OCI-LY1 (cell line): Measurements from ENCODE around the gene FRG2.
"Not testable (repeated sequence)": the region's sequence is repeated elsewhere in the genome, so short reads cannot be mapped to it uniquely, and the experiment has no call there.

ENCODE experiments used
- H2AFZ ChIP-seq: fragments of 200-600 bp; sonication (generic), shearing (Covaris generic); 2 replicates; pipeline ENCODE4 v1.6.0; 2014; ENCODE audit warnings: antibody characterized with exemption, mild to moderate bottlenecking, low read length
- H3F3A ChIP-seq: fragments of 200-600 bp; sonication (generic), shearing (Covaris generic); 2 replicates; pipeline ENCODE4 v1.6.0; 2014; ENCODE audit warnings: mild to moderate bottlenecking, antibody characterized with exemption, low read length, moderate library complexity; ENCODE audit not compliant: insufficient read depth
- H3K27ac ChIP-seq: fragments of 200-600 bp; sonication (generic); 2 replicates; pipeline ENCODE4 v1.5.1; 2014; ENCODE audit warnings: low read length, mixed run types, mild to moderate bottlenecking, low read depth; ENCODE audit not compliant: poor library complexity, severe bottlenecking
- H3K27me3 ChIP-seq: fragments of 200-600 bp; sonication (generic); 2 replicates; pipeline ENCODE4 v1.6.0; 2014; ENCODE audit warnings: antibody characterized with exemption, mild to moderate bottlenecking, low read length, moderate library complexity; ENCODE audit not compliant: insufficient read depth
- H3K36me3 ChIP-seq: fragments of 200-600 bp; sonication (generic); 2 replicates; pipeline ENCODE4 v1.6.1; 2014; ENCODE audit warnings: mild to moderate bottlenecking, antibody characterized with exemption, low read length, moderate library complexity, mixed read lengths; ENCODE audit not compliant: insufficient read depth
- H3K4me1 ChIP-seq: fragments of 200-600 bp; sonication (generic); 2 replicates; pipeline ENCODE4 v1.5.1; 2014; ENCODE audit warnings: mild to moderate bottlenecking, low read length, moderate library complexity; ENCODE audit not compliant: insufficient read depth, severe bottlenecking
- H3K4me2 ChIP-seq: fragments of 200-600 bp; sonication (generic), shearing (Covaris generic); 2 replicates; pipeline ENCODE4 v1.6.1; 2014; ENCODE audit warnings: low read length
- H3K4me3 ChIP-seq: fragments of 200-600 bp; sonication (generic); 2 replicates; pipeline ENCODE4 v1.5.1; 2014; ENCODE audit warnings: low read length, low read depth, mild to moderate bottlenecking, mixed read lengths; ENCODE audit not compliant: poor library complexity, severe bottlenecking
- H3K79me2 ChIP-seq: fragments of 200-600 bp; shearing (Covaris generic); 2 replicates; pipeline ENCODE4 v1.6.1; 2016; ENCODE audit warnings: mixed run types, low read length, mixed read lengths; ENCODE audit not compliant: insufficient read depth
- H3K9ac ChIP-seq: fragments of 200-600 bp; sonication (generic), shearing (Covaris generic); 2 replicates; pipeline ENCODE4 v1.6.1; 2014; ENCODE audit warnings: mild to moderate bottlenecking, low read length, mixed read lengths
- H3K9me2 ChIP-seq: fragments of 200-600 bp; sonication (generic), shearing (Covaris generic); 2 replicates; pipeline ENCODE4 v1.6.1; 2014; ENCODE audit warnings: low read depth, mild to moderate bottlenecking, low read length, mixed read lengths
- H3K9me3 ChIP-seq: fragments of 200-600 bp; shearing (Covaris generic); 2 replicates; pipeline ENCODE4 v1.6.1; 2014; ENCODE audit warnings: low read length, mixed read lengths
- H4K20me1 ChIP-seq: fragments of 200-600 bp; sonication (generic), shearing (Covaris generic); 2 replicates; pipeline ENCODE4 v1.6.0; 2016; ENCODE audit warnings: mild to moderate bottlenecking, low read length; ENCODE audit not compliant: insufficient read depth
- EZH2 ChIP-seq: fragments of 200-600 bp; sonication (generic), shearing (Covaris generic); IDR thresholded peaks from 2 replicates; pipeline ENCODE4 v1.8.0; 2017; ENCODE audit warnings: borderline replicate concordance, mixed run types, mild to moderate bottlenecking, antibody characterized with exemption, low read length, moderate library complexity, mixed read lengths
- TF ChIP-seq, protein P1 (sequence below): fragments of 200-600 bp; sonication (generic), shearing (Covaris generic); IDR thresholded peaks from 2 replicates; pipeline ENCODE4 v1.5.1; 2017; ENCODE audit warnings: mild to moderate bottlenecking, antibody characterized with exemption, low read length, moderate library complexity, mixed read lengths

The FRG2 gene

DNA sequence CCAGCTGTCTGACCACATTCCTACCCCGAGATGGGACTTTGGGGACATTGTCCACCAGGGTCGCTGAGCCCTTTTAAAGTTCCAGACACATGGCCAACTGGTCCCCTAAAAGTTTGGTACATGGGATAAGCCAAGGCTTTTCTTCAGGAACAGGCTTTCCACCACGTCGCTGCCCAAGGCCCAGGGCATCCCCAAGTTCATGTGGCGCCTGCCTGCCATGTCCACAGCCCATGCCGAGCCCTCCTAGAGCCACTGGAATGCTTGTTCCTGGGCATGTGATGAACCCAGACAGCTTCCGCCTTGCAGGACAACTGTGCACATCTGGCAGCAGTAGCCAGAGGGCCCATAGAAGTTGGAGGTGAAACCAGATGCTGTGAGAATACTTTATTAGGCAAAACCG, 45.1 kb downstream of the FRG2 start:
- TF ChIP-seq EZH2, result no peak
- TF ChIP-seq, protein P1, sequence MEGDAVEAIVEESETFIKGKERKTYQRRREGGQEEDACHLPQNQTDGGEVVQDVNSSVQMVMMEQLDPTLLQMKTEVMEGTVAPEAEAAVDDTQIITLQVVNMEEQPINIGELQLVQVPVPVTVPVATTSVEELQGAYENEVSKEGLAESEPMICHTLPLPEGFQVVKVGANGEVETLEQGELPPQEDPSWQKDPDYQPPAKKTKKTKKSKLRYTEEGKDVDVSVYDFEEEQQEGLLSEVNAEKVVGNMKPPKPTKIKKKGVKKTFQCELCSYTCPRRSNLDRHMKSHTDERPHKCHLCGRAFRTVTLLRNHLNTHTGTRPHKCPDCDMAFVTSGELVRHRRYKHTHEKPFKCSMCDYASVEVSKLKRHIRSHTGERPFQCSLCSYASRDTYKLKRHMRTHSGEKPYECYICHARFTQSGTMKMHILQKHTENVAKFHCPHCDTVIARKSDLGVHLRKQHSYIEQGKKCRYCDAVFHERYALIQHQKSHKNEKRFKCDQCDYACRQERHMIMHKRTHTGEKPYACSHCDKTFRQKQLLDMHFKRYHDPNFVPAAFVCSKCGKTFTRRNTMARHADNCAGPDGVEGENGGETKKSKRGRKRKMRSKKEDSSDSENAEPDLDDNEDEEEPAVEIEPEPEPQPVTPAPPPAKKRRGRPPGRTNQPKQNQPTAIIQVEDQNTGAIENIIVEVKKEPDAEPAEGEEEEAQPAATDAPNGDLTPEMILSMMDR, result no peak

DNA sequence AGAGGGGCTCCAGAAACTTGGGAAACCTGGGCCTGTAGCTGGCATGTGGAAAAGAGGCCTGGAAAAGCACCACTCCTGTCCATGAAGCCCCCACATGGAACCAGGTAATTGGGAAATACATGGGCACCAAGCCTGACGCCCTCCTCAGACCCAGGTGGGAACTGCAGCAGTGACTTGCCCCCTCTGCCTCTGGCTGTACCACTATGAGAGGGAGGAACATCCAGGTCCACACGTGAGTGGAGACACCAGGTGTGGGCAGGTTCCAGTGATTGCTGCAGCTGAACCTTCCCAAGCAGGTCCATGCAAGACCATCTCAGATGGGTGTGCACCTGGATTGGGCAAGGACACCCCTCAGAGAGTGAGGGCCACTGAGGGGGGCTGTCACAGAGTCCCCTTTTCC, 46.8 kb downstream of the FRG2 start:
- not testable (repeated sequence) for H3K9me3 ChIP-seq, H3K4me3 ChIP-seq, H3K4me1 ChIP-seq, H3K9ac ChIP-seq, H3F3A ChIP-seq, H4K20me1 ChIP-seq, H2AFZ ChIP-seq, H3K27me3 ChIP-seq, H3K79me2 ChIP-seq, H3K36me3 ChIP-seq, H3K4me2 ChIP-seq, H3K9me2 ChIP-seq, H3K27ac ChIP-seq
- TF ChIP-seq, protein P1, result peak; percentile 21

More for the DNA sequence above, 45.1 kb downstream of the FRG2 start:
- Histone ChIP-seq H3K79me2 (no peaks in the 10 kb centered on the region), H3K9ac (no peak overlapping the region), H3K27ac (no peak overlapping the region), H3K4me1 (no peaks in the 10 kb centered on the region), H3K36me3 (no peaks in the 10 kb centered on the region), H3K9me3 (no peaks in the 10 kb centered on the region), H3K4me3 (no peak overlapping the region), H3K4me2 (no peak overlapping the region), H4K20me1 (no peaks in the 10 kb centered on the region), H2AFZ (no peak overlapping the region), H3K27me3 (no peaks in the 10 kb centered on the region), H3K9me2 (no peaks in the 10 kb centered on the region), H3F3A (no peaks in the 10 kb centered on the region)

DNA sequence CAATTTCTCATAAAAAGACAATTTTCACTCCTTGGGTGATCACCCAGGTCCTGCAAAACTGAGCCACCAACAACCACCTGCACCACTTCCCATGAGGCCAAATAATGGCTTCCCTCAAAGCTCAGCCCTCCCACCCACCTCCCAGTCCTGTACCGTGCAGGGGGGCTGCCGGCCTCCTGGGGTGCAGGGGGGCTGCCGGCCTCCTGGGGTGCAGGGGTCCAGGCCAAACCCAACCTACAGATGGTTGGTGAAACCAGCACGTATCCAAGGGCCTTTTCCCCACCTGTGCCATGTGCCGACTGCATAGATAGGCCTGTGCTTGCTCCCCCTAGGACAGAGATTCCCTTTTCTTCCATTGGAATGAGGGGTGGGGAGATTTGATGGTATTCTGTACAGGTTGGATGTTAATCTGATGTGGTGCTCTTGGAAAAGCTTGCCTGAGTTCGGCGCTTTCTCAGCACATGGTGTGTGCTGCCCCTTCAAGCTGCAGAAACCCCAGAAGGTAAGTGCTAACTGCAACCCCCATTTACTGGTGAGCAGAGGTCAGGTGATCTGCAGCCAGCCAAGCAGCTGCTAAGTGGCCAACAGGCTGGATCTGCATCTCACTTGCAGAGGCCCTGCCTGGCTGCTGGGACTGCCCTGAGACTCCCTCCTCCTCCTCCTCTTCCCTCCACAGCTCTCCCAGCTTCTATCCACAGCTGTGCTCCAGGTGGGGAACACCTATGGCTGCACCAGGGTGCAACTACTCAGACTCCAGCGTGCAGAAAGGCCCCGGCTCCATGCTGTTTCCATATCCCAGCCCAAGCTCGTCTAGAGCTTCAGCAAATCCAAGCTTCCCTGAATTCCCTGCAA, 47.6 kb downstream of the FRG2 start:
- H3K36me3 ChIP-seq, result no peaks in the 10 kb centered on the region
- no peaks in the 10 kb centered on the region for H3K79me2 ChIP-seq
- H3F3A ChIP-seq, result no peaks in the 10 kb centered on the region
- H3K27me3 ChIP-seq, result no peaks in the 10 kb centered on the region
- TF ChIP-seq, protein P1, result no peak
- no peak for TF ChIP-seq EZH2
- no peaks in the 10 kb centered on the region for H3K9me2 ChIP-seq
- no peaks in the 10 kb centered on the region for H3K4me1 ChIP-seq
- H3K27ac ChIP-seq, result no peak overlapping the region
- no peak overlapping the region for H3K9ac ChIP-seq
- H2AFZ ChIP-seq, result no peak overlapping the region
- H4K20me1 ChIP-seq, result no peaks in the 10 kb centered on the region
- no peak overlapping the region for H3K4me3 ChIP-seq
- H3K4me2 ChIP-seq, result no peak overlapping the region
- H3K9me3 ChIP-seq, result no peaks in the 10 kb centered on the region
